HepG2 (cell line): Measurements from ENCODE around the gene NOL4L. TPM values are rescaled to one million over a fixed set of nuclear protein-coding genes. Genes with fewer than 3 reads are reported as not detected.

Experiments
- ATAC-seq: fragments of 200-7000 bp; cut with Tn5 transposase; 3 replicates; pipeline ENCODE4 v1.9.1; 2020; ENCODE audit warnings: mild to moderate bottlenecking, moderate library complexity
- BruUV-seq: library from RNA; stranded (reverse); fragments of 400-500 nt; replicated peaks from 2 replicates; lab custom pipeline; 2021; lab: Mats Ljungman, UMichigan
- CTCF ChIA-PET: fragments of 300-600 bp; formaldehyde crosslinking; extraction: SDS; loops from one replicate; lab custom pipeline; 2021; ENCODE audit warnings: low total read pairs, inconsistent platforms, low intra/inter-chr PET ratio; lab: Yijun Ruan, JAX
- POLR2A ChIA-PET: fragments of 350-600 bp; sonication (Branson Sonifier 250); formaldehyde crosslinking; loops from one replicate; lab custom pipeline; 2020; ENCODE audit warnings: antibody characterized with exemption, inconsistent platforms; lab: Yijun Ruan, JAX
- DNase-seq: peaks from one replicate; pipeline ENCODE4 v3.0.0-alpha.2; 2015; ENCODE audit warnings: low spot score
- FAIRE-seq: peaks from 3 replicates; lab custom pipeline; 2011; peaks lifted over from hg19 to GRCh38; lab: Jason Lieb, UNC
- H2AFZ ChIP-seq: one replicate; pipeline ENCODE4 v1.6.1; 2011; ENCODE audit warnings: low read length, inconsistent platforms
- H3K27ac ChIP-seq: fragments of 300-600 bp; 3 replicates; pipeline ENCODE4 v1.8.0; 2011; ENCODE audit warnings: mixed run types, mild to moderate bottlenecking, mixed read lengths, low read length, inconsistent platforms; ENCODE audit not compliant: insufficient read depth; ENCODE audit errors: extremely low read length
- H3K27me3 ChIP-seq, 2 experiments: fragments of 200-600 bp in 1 of 2; 2 replicates in 1 of 2; 3 replicates in 1 of 2; pipeline versions ENCODE4 v1.6.0 to v1.8.0; 2011; ENCODE audit warnings: low read length in 2 of 2, mild to moderate bottlenecking in 2 of 2, moderate library complexity in 2 of 2, inconsistent platforms in 1 of 2; ENCODE audit not compliant: insufficient read depth in 2 of 2, control insufficient read depth in 1 of 2
- H3K36me3 ChIP-seq, 2 experiments: fragments of 200-600 bp in 1 of 2; replicated peaks in 1 of 2; 2 replicates in 1 of 2; 3 replicates in 1 of 2; pipeline versions ENCODE4 v1.5.1 to v1.8.0; 2011; ENCODE audit warnings: low read length in 2 of 2, inconsistent platforms in 1 of 2; ENCODE audit not compliant: insufficient read depth in 2 of 2, control insufficient read depth in 1 of 2
- H3K4me1 ChIP-seq: 2 replicates; pipeline ENCODE4 v1.5.1; 2012; ENCODE audit warnings: low read length, inconsistent platforms; ENCODE audit not compliant: insufficient read depth
- H3K4me2 ChIP-seq: 2 replicates; pipeline ENCODE4 v1.6.0; 2011; ENCODE audit warnings: low read depth, low read length, inconsistent platforms
- H3K4me3 ChIP-seq, 3 experiments: fragments of 200-600 bp in 1 of 3; sonication (generic), shearing (Covaris generic) in 1 of 3; replicated peaks in 1 of 3; 2 replicates each; pipeline ENCODE4 v1.5.1; 2011 to 2016; ENCODE audit warnings: low read length in 3 of 3, inconsistent platforms in 2 of 3, low read depth in 2 of 3, mild to moderate bottlenecking in 2 of 3, control low read depth in 1 of 3, mixed read lengths in 1 of 3; ENCODE audit not compliant: insufficient read depth in 1 of 3
- H3K79me2 ChIP-seq: one replicate; pipeline ENCODE4 v1.6.1; 2011; ENCODE audit warnings: low read length, inconsistent platforms; ENCODE audit not compliant: insufficient read depth
- H3K9ac ChIP-seq: 2 replicates; pipeline ENCODE4 v1.6.0; 2011; ENCODE audit warnings: mild to moderate bottlenecking, low read depth, low read length, inconsistent platforms; ENCODE audit not compliant: insufficient read depth
- H3K9me3 ChIP-seq: 2 replicates; pipeline ENCODE4 v1.5.1; 2012; ENCODE audit warnings: mild to moderate bottlenecking, low read length
- H4K20me1 ChIP-seq: 2 replicates; pipeline ENCODE4 v1.6.0; 2011; ENCODE audit warnings: inconsistent platforms, mild to moderate bottlenecking, low read length, moderate library complexity; ENCODE audit not compliant: insufficient read depth
- AGO2 ChIP-seq: fragments of 200-400 bp; formaldehyde crosslinking; optimal IDR thresholded peaks from 2 replicates; pipeline ENCODE3; 2017; ENCODE audit warnings: mild to moderate bottlenecking, low read depth, low read length, moderate library complexity
- EED ChIP-seq: sonication (generic); formaldehyde crosslinking; IDR thresholded peaks from 2 replicates; pipeline ENCODE4 v1.5.0; 2020; ENCODE audit warnings: mild to moderate bottlenecking, missing genetic modification reagents
- HOXD1 ChIP-seq: sonication (generic); formaldehyde crosslinking; IDR thresholded peaks from 2 replicates; pipeline ENCODE4 v1.5.0; 2020; ENCODE audit warnings: missing genetic modification reagents
- NRL ChIP-seq: sonication (generic); formaldehyde crosslinking; IDR thresholded peaks from 2 replicates; pipeline ENCODE4 v1.5.0; 2020; ENCODE audit warnings: missing genetic modification reagents, mild to moderate bottlenecking, moderate library complexity, borderline replicate concordance
- POLR2A ChIP-seq, 2 experiments: IDR thresholded peaks; 2 replicates each; pipeline ENCODE4 v1.6.1; 2011; ENCODE audit warnings: low read depth in 2 of 2, low read length in 2 of 2, mild to moderate bottlenecking in 1 of 2, moderate library complexity in 1 of 2; ENCODE audit not compliant: insufficient read depth in 1 of 2
- SAFB2 ChIP-seq: sonication (generic); formaldehyde crosslinking; IDR thresholded peaks from 2 replicates; pipeline ENCODE4 v1.5.1; 2020; ENCODE audit warnings: missing genetic modification reagents, low read depth, mild to moderate bottlenecking, borderline replicate concordance
- SPEN ChIP-seq: sonication (generic); formaldehyde crosslinking; IDR thresholded peaks from 2 replicates; pipeline ENCODE4 v1.5.1; 2020; ENCODE audit warnings: low read depth, mild to moderate bottlenecking, missing genetic modification reagents
- ZBTB38 ChIP-seq: sonication (generic); formaldehyde crosslinking; IDR thresholded peaks from 2 replicates; pipeline ENCODE4 v1.5.1; 2020; ENCODE audit warnings: mild to moderate bottlenecking, missing genetic modification reagents
- ZNF343 ChIP-seq: sonication (generic); formaldehyde crosslinking; IDR thresholded peaks from 2 replicates; pipeline ENCODE4 v1.4.0; 2020; ENCODE audit warnings: mild to moderate bottlenecking, missing genetic modification reagents
- ZNF468 ChIP-seq: sonication (generic); formaldehyde crosslinking; IDR thresholded peaks from 2 replicates; pipeline ENCODE4 v1.8.0; 2022; ENCODE audit warnings: mild to moderate bottlenecking, moderate library complexity, missing genetic modification reagents
- ZNF788 ChIP-seq: sonication (generic); formaldehyde crosslinking; IDR thresholded peaks from 2 replicates; pipeline ENCODE4 v1.5.0; 2020; ENCODE audit warnings: mild to moderate bottlenecking, missing genetic modification reagents, borderline replicate concordance
- WGBS: methylation state at CpG from one replicate; pipeline ENCODE4 v1.1.6; 2017; ENCODE audit warnings: low lambda C conversion rate; 5-methylcytosine and 5-hydroxymethylcytosine counted together
- in situ Hi-C: cut with HindIII; loops from 2 replicates; pipeline ENCODE4 v1.10.0; 2017; ENCODE audit warnings: low pct_unique_long_range_greater_than_20kb; ENCODE audit not compliant: extremely low pct_ligation_motif_present
- intact Hi-C: fragments of 100-400 bp; cut with micrococcal nuclease; formaldehyde crosslinking; loops from one replicate; pipeline ENCODE4 v1.10.0; 2022; ENCODE audit not compliant: unreplicated experiment
- polyA plus RNA-seq, 8 experiments: library from polyadenylated mRNA; depleted of rRNA in 3 of 8; stranded (reverse) in 7 of 8; unstranded in 1 of 8; fragments of >200 nt; fragmentation: Illumina TruSeq in 4 of 8; extraction: Trizol in 4 of 8; gene quantifications; 2 replicates each; pipeline versions ENCODE4 v1.2.1 to v1.2.3, GENCODE V29; 2011 to 2016; ENCODE audit warnings: low read depth in 4 of 8, missing spikeins in 1 of 8, mixed read lengths in 1 of 8; ENCODE audit not compliant: insufficient read depth in 1 of 8
- total RNA-seq, 5 experiments: library from RNA; depleted of rRNA; stranded (reverse); fragments of >200 nt; fragmentation: Illumina TruSeq; extraction: Trizol; gene quantifications; 2 replicates each; pipeline ENCODE4 v1.2.3, GENCODE V29; 2016; ENCODE audit warnings: low read depth in 1 of 5
- TF ChIP-seq, protein P1 (sequence below): sonication (generic); formaldehyde crosslinking; IDR thresholded peaks from 2 replicates; pipeline ENCODE4 v1.5.1; 2020; ENCODE audit warnings: mild to moderate bottlenecking, missing genetic modification reagents, moderate library complexity

Gene NOL4L
- total and polyA plus RNA-seq, 2 of the 13 experiments (the other 11 are each of a cell fraction or from before 2014, with no cell fraction given) = 16.6 to 35.4 TPM

DNA sequence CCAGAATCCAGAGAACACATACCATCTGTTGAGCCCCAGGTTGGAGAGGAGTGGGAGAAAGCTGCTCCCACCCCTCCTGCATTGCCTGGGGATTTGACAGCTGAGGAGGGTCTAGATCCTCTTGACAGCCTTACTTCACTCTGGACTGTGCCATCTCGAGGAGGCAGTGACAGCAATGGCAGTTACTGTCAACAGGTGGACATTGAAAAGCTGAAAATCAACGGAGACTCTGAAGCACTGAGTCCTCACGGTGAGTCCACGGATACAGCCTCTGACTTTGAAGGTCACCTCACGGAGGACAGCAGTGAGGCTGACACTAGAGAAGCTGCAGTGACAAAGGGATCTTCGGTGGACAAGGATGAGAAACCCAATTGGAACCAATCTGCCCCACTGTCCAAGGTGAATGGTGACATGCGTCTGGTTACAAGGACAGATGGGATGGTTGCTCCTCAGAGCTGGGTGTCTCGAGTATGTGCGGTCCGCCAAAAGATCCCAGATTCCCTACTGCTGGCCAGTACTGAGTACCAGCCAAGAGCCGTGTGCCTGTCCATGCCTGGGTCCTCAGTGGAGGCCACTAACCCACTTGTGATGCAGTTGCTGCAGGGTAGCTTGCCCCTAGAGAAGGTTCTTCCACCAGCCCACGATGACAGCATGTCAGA is 149.6 kb downstream of the NOL4L start:
- no peak for ATAC-seq
- in situ Hi-C loops = loop anchor here (10.0 kb wide), 1 partner anchor 61 kb away; no protein-coding TSS in a partner anchor
- peaks cover 74 to 88% of the 10 kb centered on the region in 2 experiments for H3K36me3 ChIP-seq
- H3K27ac ChIP-seq = no peak overlapping the region
- H3K4me2 ChIP-seq = no peak overlapping the region
- BruUV-seq = no TSS peak
- H3K9me3 ChIP-seq = no peaks in the 10 kb centered on the region
- peaks cover 18% of the 10 kb centered on the region; the same call in 1 of the 2 replicates for H4K20me1 ChIP-seq
- ChIA-PET POLR2A (no interaction called here), CTCF (no interaction called here)
- no peak overlapping the region for H3K4me3 ChIP-seq
- H2AFZ ChIP-seq = no peak overlapping the region
- intact Hi-C loops = loop anchor here (2.0 kb wide), 1 partner anchor 49 kb away; no protein-coding TSS in a partner anchor
- DNase-seq = no peak
- TF ChIP-seq ZBTB38 (0 out of 2 replicates have a peak, but pooled peaks have one; percentile 24), POLR2A (IDR thresholded peaks at IDR 0.05; ENCODE audit: insufficient read depth in 1 of 2, low read depth in 2 of 2, low read length in 2 of 2) (peak in 1 of 2 experiments; percentile 37; a peak in 1 of 4 replicates), ZNF468 (no peak), SAFB2 (CRISPR knock-in tag) (peak; percentile 33; the same call in 1 of the 2 replicates), ZNF788 (CRISPR knock-in tag) (0 out of 2 replicates have a peak, but pooled peaks have one; percentile 30), SPEN (CRISPR knock-in tag) (0 out of 2 replicates have a peak, but pooled peaks have one; percentile 40), AGO2 (peak; percentile 41), HOXD1 (no peak), ZNF343 (CRISPR knock-in tag) (no peak), NRL (CRISPR knock-in tag) (0 out of 2 replicates have a peak, but pooled peaks have one; percentile 45), EED (CRISPR knock-in tag) (0 out of 2 replicates have a peak, but pooled peaks have one; percentile 28)
- TF ChIP-seq, protein P1, sequence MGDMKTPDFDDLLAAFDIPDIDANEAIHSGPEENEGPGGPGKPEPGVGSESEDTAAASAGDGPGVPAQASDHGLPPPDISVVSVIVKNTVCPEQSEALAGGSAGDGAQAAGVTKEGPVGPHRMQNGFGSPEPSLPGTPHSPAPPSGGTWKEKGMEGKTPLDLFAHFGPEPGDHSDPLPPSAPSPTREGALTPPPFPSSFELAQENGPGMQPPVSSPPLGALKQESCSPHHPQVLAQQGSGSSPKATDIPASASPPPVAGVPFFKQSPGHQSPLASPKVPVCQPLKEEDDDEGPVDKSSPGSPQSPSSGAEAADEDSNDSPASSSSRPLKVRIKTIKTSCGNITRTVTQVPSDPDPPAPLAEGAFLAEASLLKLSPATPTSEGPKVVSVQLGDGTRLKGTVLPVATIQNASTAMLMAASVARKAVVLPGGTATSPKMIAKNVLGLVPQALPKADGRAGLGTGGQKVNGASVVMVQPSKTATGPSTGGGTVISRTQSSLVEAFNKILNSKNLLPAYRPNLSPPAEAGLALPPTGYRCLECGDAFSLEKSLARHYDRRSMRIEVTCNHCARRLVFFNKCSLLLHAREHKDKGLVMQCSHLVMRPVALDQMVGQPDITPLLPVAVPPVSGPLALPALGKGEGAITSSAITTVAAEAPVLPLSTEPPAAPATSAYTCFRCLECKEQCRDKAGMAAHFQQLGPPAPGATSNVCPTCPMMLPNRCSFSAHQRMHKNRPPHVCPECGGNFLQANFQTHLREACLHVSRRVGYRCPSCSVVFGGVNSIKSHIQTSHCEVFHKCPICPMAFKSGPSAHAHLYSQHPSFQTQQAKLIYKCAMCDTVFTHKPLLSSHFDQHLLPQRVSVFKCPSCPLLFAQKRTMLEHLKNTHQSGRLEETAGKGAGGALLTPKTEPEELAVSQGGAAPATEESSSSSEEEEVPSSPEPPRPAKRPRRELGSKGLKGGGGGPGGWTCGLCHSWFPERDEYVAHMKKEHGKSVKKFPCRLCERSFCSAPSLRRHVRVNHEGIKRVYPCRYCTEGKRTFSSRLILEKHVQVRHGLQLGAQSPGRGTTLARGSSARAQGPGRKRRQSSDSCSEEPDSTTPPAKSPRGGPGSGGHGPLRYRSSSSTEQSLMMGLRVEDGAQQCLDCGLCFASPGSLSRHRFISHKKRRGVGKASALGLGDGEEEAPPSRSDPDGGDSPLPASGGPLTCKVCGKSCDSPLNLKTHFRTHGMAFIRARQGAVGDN (CRISPR knock-in tag) = no peak
- TF ChIP-seq, all 625 proteins: peak for 8
- Histone ChIP-seq H3K27me3 (no peaks in the 10 kb centered on the region), H3K4me1 (peaks cover 25% of the 10 kb centered on the region), H3K79me2 (no peaks in the 10 kb centered on the region), H3K9ac (no peak overlapping the region)
- 98% methylated on average over 12 of the region's 12 CpGs for WGBS
- FAIRE-seq = no peak
